ENCODE measurements around the gene PFDN6. TPM values are rescaled to one million over a fixed set of nuclear protein-coding genes. Genes with fewer than 3 reads are reported as not detected.

Gene PFDN6
- total RNA-seq, 1 experiment from 2014 or later = 95.7 TPM

- peaks cover 43% of the 10 kb centered on the region for H3K4me1 Mint-ChIP-seq
- no peak for TF ChIP-seq ZNF138 (CRISPR knock-in tag; conservative IDR thresholded peaks at IDR 0.05)
- TF ChIP-seq NR1H2 (CRISPR knock-in tag; IDR thresholded peaks at IDR 0.05) = no peak
- TF ChIP-seq NFE2L1 (CRISPR knock-in tag; IDR thresholded peaks at IDR 0.05) = no peak
- no peak for ATAC-seq
- no peaks in the 10 kb centered on the region for H3K27me3 Mint-ChIP-seq (ENCODE audit: low read depth)
- ChIA-PET POLR2A (interaction anchor here (0.9 to 3.2 kb wide), 4 partner anchors 11 to 307 kb away, joined by 3 to 27 read pairs (median 6); partner anchors contain the start of genes PFDN6, WDR46 and ZBTB22), CTCF (interaction anchor here (0.6 to 3.1 kb wide), 11 partner anchors 11 to 354 kb away, joined by 3 to 40 read pairs (median 11); partner anchors contain the start of genes PFDN6, PHF1, RGL2 and WDR46)
- DNase-seq (ENCODE audit: low spot score) = no peak
- no peaks in the 10 kb centered on the region for H3K9me3 Mint-ChIP-seq
- H3K4me3 Mint-ChIP-seq = peak overlapping the region; percentile 82
- no peak overlapping the region for H3K27ac Mint-ChIP-seq
- H3K36me3 Mint-ChIP-seq = peaks cover 38% of the 10 kb centered on the region
Measured at GRCh38 chr6:33278392-33278741, 11.0 kb upstream of the PFDN6 start.

GRCh38 chr6:33278810-33279209 lies 10.6 kb upstream of the PFDN6 start:
- ChIA-PET CTCF (interaction anchor here (0.6 to 3.1 kb wide), 7 partner anchors 11 to 353 kb away, joined by 3 to 40 read pairs (median 24); partner anchors contain the start of genes PFDN6, RGL2 and WDR46), POLR2A (interaction anchor here (0.9 to 3.2 kb wide), 2 partner anchors 11 to 307 kb away, joined by 4 to 27 read pairs; partner anchors contain the start of genes PFDN6 and WDR46)
- Mint-ChIP-seq H3K4me1 (peaks cover 39% of the 10 kb centered on the region), H3K9me3 (no peaks in the 10 kb centered on the region), H3K36me3 (peaks cover 34% of the 10 kb centered on the region), H3K4me3 (peak overlapping the region; percentile 82; the same call in 1 of the 2 replicates), H3K27me3 (ENCODE audit: low read depth) (no peaks in the 10 kb centered on the region), H3K27ac (no peak overlapping the region)
- no peak for TF ChIP-seq NR1H2 (CRISPR knock-in tag; IDR thresholded peaks at IDR 0.05)
- TF ChIP-seq ZNF263 (CRISPR knock-in tag; IDR thresholded peaks at IDR 0.05; ENCODE audit: low read depth) = no peak
- TF ChIP-seq ZNF416 (CRISPR knock-in tag; IDR thresholded peaks at IDR 0.05) = no peak
- no peak for TF ChIP-seq GRHL2 (CRISPR knock-in tag; IDR thresholded peaks at IDR 0.05; ENCODE audit: insufficient replicate concordance, severe bottlenecking)
- no peak for TF ChIP-seq HMGA2 (CRISPR knock-in tag; IDR thresholded peaks at IDR 0.05)
- no peak for TF ChIP-seq SMAD4 (CRISPR knock-in tag; IDR thresholded peaks at IDR 0.05)
- TF ChIP-seq ZSCAN18 (CRISPR knock-in tag; IDR thresholded peaks at IDR 0.05) = no peak
- TF ChIP-seq MAX (CRISPR knock-in tag; IDR thresholded peaks at IDR 0.05) = no peak
- no peak for TF ChIP-seq NFE2L1 (CRISPR knock-in tag; IDR thresholded peaks at IDR 0.05)
- no peak for TF ChIP-seq SOX15 (CRISPR knock-in tag; IDR thresholded peaks at IDR 0.05)
- TF ChIP-seq STAT6 (CRISPR knock-in tag; conservative IDR thresholded peaks at IDR 0.05; ENCODE audit: low read depth) = no peak
- TF ChIP-seq ZBTB43 (CRISPR knock-in tag; IDR thresholded peaks at IDR 0.05) = no peak
- no peak for TF ChIP-seq NFATC4 (CRISPR knock-in tag; IDR thresholded peaks at IDR 0.05)
- no peak for ATAC-seq
- DNase-seq (ENCODE audit: low spot score) = no peak

- H3K27me3 Mint-ChIP-seq (ENCODE audit: low read depth) = no peaks in the 10 kb centered on the region
- no peak overlapping the region for H3K4me3 Mint-ChIP-seq
- ChIA-PET POLR2A (no interaction called here), CTCF (interaction anchor here (0.6 to 3.1 kb wide), 8 partner anchors 11 to 146 kb away, joined by 3 to 40 read pairs (median 4); partner anchors contain the start of genes PFDN6 and RGL2)
- peaks cover 34% of the 10 kb centered on the region for H3K4me1 Mint-ChIP-seq
- DNase-seq (ENCODE audit: low spot score) (no peak), ATAC-seq (no peak)
- no peak overlapping the region for H3K27ac Mint-ChIP-seq
- H3K36me3 Mint-ChIP-seq = peaks cover 31% of the 10 kb centered on the region
- H3K9me3 Mint-ChIP-seq = no peaks in the 10 kb centered on the region
- no peak for TF ChIP-seq ATF2 (CRISPR knock-in tag; IDR thresholded peaks at IDR 0.05; ENCODE audit: borderline replicate concordance, low read depth)
- no peak for TF ChIP-seq CDX4 (CRISPR knock-in tag; IDR thresholded peaks at IDR 0.05; ENCODE audit: borderline replicate concordance)
- no peak for TF ChIP-seq TP53 (CRISPR knock-in tag; IDR thresholded peaks at IDR 0.05)
- no peak for TF ChIP-seq PRDM15 (CRISPR knock-in tag; IDR thresholded peaks at IDR 0.05)
- TF ChIP-seq ZBTB43 (CRISPR knock-in tag; IDR thresholded peaks at IDR 0.05) = no peak
Measured at GRCh38 chr6:33279257-33279695, 10.1 kb upstream of the PFDN6 start.
